Left ventricle myocardium inferior (tissue), 1 donor: ENCODE results near the gene RASSF3. TPM values are rescaled to one million over a fixed set of nuclear protein-coding genes. Genes with fewer than 3 reads are reported as not detected.

ENCODE experiments used
- DNase-seq: peaks from one replicate; pipeline ENCODE4 v3.0.0-alpha.2; 2020
- H3K27ac ChIP-seq: fragments of 200-600 bp; replicated peaks from 2 replicates; pipeline ENCODE4 v1.8.0; 2021
- H3K27me3 ChIP-seq: fragments of 200-600 bp; 2 replicates; pipeline ENCODE4 v1.8.0; 2021; ENCODE audit warnings: low read depth
- H3K36me3 ChIP-seq: fragments of 200-600 bp; 2 replicates; pipeline ENCODE4 v1.8.0; 2021
- H3K4me1 ChIP-seq: fragments of 200-600 bp; 2 replicates; pipeline ENCODE4 v1.8.0; 2021
- H3K4me3 ChIP-seq: fragments of 200-600 bp; 2 replicates; pipeline ENCODE4 v1.8.0; 2021; ENCODE audit warnings: mild to moderate bottlenecking, moderate library complexity
- H3K9me3 ChIP-seq: fragments of 200-600 bp; replicated peaks from 2 replicates; pipeline ENCODE4 v1.8.0; 2021
- CTCF ChIP-seq: fragments of 200-600 bp; IDR thresholded peaks from 2 replicates; pipeline ENCODE4 v1.8.0; 2021; ENCODE audit warnings: antibody characterized with exemption, mild to moderate bottlenecking, borderline replicate concordance
- intact Hi-C: fragments of 100-400 bp; cut with micrococcal nuclease; formaldehyde crosslinking; loops from one replicate; pipeline ENCODE4 v1.11.0; 2022
- total RNA-seq: library from RNA; stranded (reverse); fragmentation: NEBNext Ultra II Directional; extraction: Animal tissue kit (Norgen Biotek cat#: 25700); gene quantifications from one replicate; pipeline ENCODE4 v1.2.1, GENCODE V29; 2021
- donor health status: DM: no; HTN: yes; CAD: no; lungs with severe emphysema.

Gene RASSF3
- total RNA-seq, 1 donor from 2014 or later = 102 TPM

- Histone ChIP-seq H3K27me3 (no peaks in the 10 kb centered on the region), H3K4me1 (no peaks in the 10 kb centered on the region), H3K27ac (no peak overlapping the region), H3K4me3 (no peak overlapping the region), H3K9me3 (no peaks in the 10 kb centered on the region), H3K36me3 (no peaks in the 10 kb centered on the region)
- DNase-seq = no peak
- intact Hi-C loops = no loop called here
- no peak for TF ChIP-seq CTCF
Measured at GRCh38 chr12:64598831-64599230, 11.5 kb upstream of the RASSF3 start.

- intact Hi-C loops = no loop called here
- no peaks in the 10 kb centered on the region for H3K9me3 ChIP-seq
- H3K4me3 ChIP-seq = no peak overlapping the region
- no peaks in the 10 kb centered on the region for H3K4me1 ChIP-seq
- TF ChIP-seq CTCF = no peak
- no peak for DNase-seq
- no peaks in the 10 kb centered on the region for H3K27me3 ChIP-seq
- H3K27ac ChIP-seq = no peak overlapping the region
- H3K36me3 ChIP-seq = no peaks in the 10 kb centered on the region
Measured at GRCh38 chr12:64600164-64600561, 10.1 kb upstream of the RASSF3 start.

- no peaks in the 10 kb centered on the region for H3K36me3 ChIP-seq
- H3K4me3 ChIP-seq = no peak overlapping the region
- H3K27ac ChIP-seq = no peak overlapping the region
- no peaks in the 10 kb centered on the region for H3K27me3 ChIP-seq
- no peaks in the 10 kb centered on the region for H3K9me3 ChIP-seq
- no peak for TF ChIP-seq CTCF
- intact Hi-C loops = no loop called here
- DNase-seq = no peak
- no peaks in the 10 kb centered on the region for H3K4me1 ChIP-seq
Measured at GRCh38 chr12:64603183-64603841, 7.0 kb upstream of the RASSF3 start.

GRCh38 chr12:64608901-64609535, 1.3 kb upstream of the RASSF3 start:
- no peak for TF ChIP-seq CTCF
- Histone ChIP-seq H3K4me1 (peaks cover 47% of the 10 kb centered on the region), H3K27ac (peak overlapping the region; percentile 98), H3K4me3 (peak overlapping the region; percentile 98), H3K27me3 (no peaks in the 10 kb centered on the region), H3K36me3 (no peaks in the 10 kb centered on the region), H3K9me3 (no peaks in the 10 kb centered on the region)
- no peak for DNase-seq
- intact Hi-C loops = no loop called here

GRCh38 chr12:64609536-64610078, 688 bp upstream of the RASSF3 start:
- Histone ChIP-seq H3K4me3 (peak overlapping the region; percentile 98), H3K36me3 (no peaks in the 10 kb centered on the region), H3K4me1 (peaks cover 47% of the 10 kb centered on the region), H3K27ac (peak overlapping the region; percentile 98), H3K9me3 (no peaks in the 10 kb centered on the region), H3K27me3 (no peaks in the 10 kb centered on the region)
- DNase-seq = no peak
- no peak for TF ChIP-seq CTCF
- intact Hi-C loops = loop anchor here (10.0 kb wide), 1 partner anchor 65 kb away; no protein-coding TSS in a partner anchor
